HG03175 (cell line): ENCODE results near the gene AUNIP.

ENCODE experiments used
- ATAC-seq: cut with Tn5 transposase; IDR thresholded peaks from one replicate; pipeline ENCODE4 v1.9.1; 2021; ENCODE audit warnings: mild to moderate bottlenecking, moderate library complexity; ENCODE audit not compliant: unreplicated experiment

AUNIP gene

GRCh38 chr1:25832336-25833037 is 26.8 kb downstream of the AUNIP start:
- ATAC-seq: no peak

GRCh38 chr1:25831569-25832196 is 27.6 kb downstream of the AUNIP start:
- ATAC-seq: no peak

- no peak for ATAC-seq
Measured at GRCh38 chr1:25829046-25829445, 30.2 kb downstream of the AUNIP start.

GRCh38 chr1:25828491-25828890 is 30.8 kb downstream of the AUNIP start:
- no peak for ATAC-seq

- ATAC-seq: no peak
Measured at GRCh38 chr1:25826571-25826970, 32.7 kb downstream of the AUNIP start.

GRCh38 chr1:25825605-25826004 is 33.7 kb downstream of the AUNIP start:
- ATAC-seq: no peak

- no peak for ATAC-seq
Measured at GRCh38 chr1:25821630-25822091, 37.6 kb downstream of the AUNIP start.

- ATAC-seq: no peak
Measured at GRCh38 chr1:25821112-25821476, 38.2 kb downstream of the AUNIP start.

GRCh38 chr1:25820247-25821111 is 38.8 kb downstream of the AUNIP start:
- ATAC-seq: peak; percentile 47

- peak; percentile 87 for ATAC-seq
Measured at GRCh38 chr1:25819491-25820246, 39.6 kb downstream of the AUNIP start, which contains the start of gene MTFR1L. TSS of gene MTFR1L (plus strand) at chr1:25819954. CDS start at chr1:25823105, 3,151 bp downstream.

- no peak for ATAC-seq
Measured at GRCh38 chr1:25818569-25818968, 40.7 kb downstream of the AUNIP start.

GRCh38 chr1:25817840-25818501 is 41.3 kb downstream of the AUNIP start:
- ATAC-seq: no peak

GRCh38 chr1:25816112-25816718 is 43.0 kb downstream of the AUNIP start:
- no peak for ATAC-seq

GRCh38 chr1:25815208-25816111 is 43.8 kb downstream of the AUNIP start:
- no peak for ATAC-seq

GRCh38 chr1:25814549-25815087 is 44.6 kb downstream of the AUNIP start:
- no peak for ATAC-seq

- ATAC-seq: no peak
Measured at GRCh38 chr1:25813734-25814471, 45.4 kb downstream of the AUNIP start.

- no peak for ATAC-seq
Measured at GRCh38 chr1:25813071-25813733, 46.1 kb downstream of the AUNIP start.
